Esophagus muscularis mucosa (tissue), 4 donors: ENCODE data around the gene ZCCHC4. TPM values are rescaled to one million over a fixed set of nuclear protein-coding genes. Genes with fewer than 3 reads are reported as not detected.

Experiments used
- DNase-seq: peaks from one replicate; pipeline ENCODE4 v3.0.0-alpha.2; 2017; ENCODE audit errors: extremely low spot score
- H3K27ac ChIP-seq, 4 donors: fragments of 200-600 bp; sonication (generic); replicated peaks in 1 of 4; 1 replicate in 3 of 4; 2 replicates in 1 of 4; pipeline ENCODE4 v1.5.1; 2016 to 2019; ENCODE audit warnings: mild to moderate bottlenecking in 1 of 4
- H3K27me3 ChIP-seq, 4 donors: fragments of 200-600 bp; sonication (generic); one replicate each; pipeline versions ENCODE4 v1.5.1 to v1.6.0; 2016 to 2019
- H3K36me3 ChIP-seq, 4 donors: fragments of 200-600 bp; sonication (generic); one replicate each; pipeline ENCODE4 v1.5.1; 2016 to 2019
- H3K4me1 ChIP-seq, 4 donors: fragments of 200-600 bp; sonication (generic); one replicate each; pipeline ENCODE4 v1.5.1; 2016 to 2019
- H3K4me3 ChIP-seq, 4 donors: fragments of 200-600 bp; sonication (generic); 1 replicate in 2 of 4; 2 replicates in 2 of 4; pipeline ENCODE4 v1.5.1; 2016 to 2019; ENCODE audit warnings: mild to moderate bottlenecking in 4 of 4, moderate library complexity in 1 of 4
- H3K9me3 ChIP-seq, 4 donors: fragments of 200-600 bp; sonication (generic); 1 replicate in 3 of 4; 2 replicates in 1 of 4; pipeline ENCODE4 v1.5.1; 2016 to 2019
- EP300 ChIP-seq: sonication (generic); formaldehyde crosslinking; IDR thresholded peaks from one replicate; pipeline ENCODE4 v1.6.1; 2017; ENCODE audit warnings: antibody characterized with exemption
- POLR2A ChIP-seq: fragments of 450-650 bp; IDR thresholded peaks from one replicate; pipeline ENCODE4 v1.6.1; 2017; ENCODE audit warnings: antibody characterized with exemption, moderate library complexity, mild to moderate bottlenecking, low read depth
- POLR2AphosphoS5 ChIP-seq, 2 donors: sonication (generic); formaldehyde crosslinking; IDR thresholded peaks; one replicate each; pipeline ENCODE4 v1.6.1; 2017; ENCODE audit warnings: antibody characterized with exemption in 2 of 2
- WGBS: methylation state at CpG from one replicate; pipeline ENCODE4 v1.1.5; 2018; 5-methylcytosine and 5-hydroxymethylcytosine counted together
- intact Hi-C: fragments of 100-400 bp; cut with DNase I; formaldehyde crosslinking; loops from one replicate; pipeline ENCODE4 v1.15.1; 2023
- total RNA-seq, 4 donors: library from RNA; depleted of rRNA; stranded (reverse); fragments of >200 nt; gene quantifications; one replicate each; pipeline versions ENCODE4 v1.1.0 to v1.2.1, GENCODE V29; 2016
- TF ChIP-seq, protein P1 (sequence below), 3 experiments: fragments of 200-600 bp in 2 of 3; fragments of 450-650 bp in 1 of 3; sonication (generic) in 2 of 3; IDR thresholded peaks; one replicate each; pipeline ENCODE4 v1.5.1; 2017 to 2019; ENCODE audit warnings: antibody characterized with exemption in 3 of 3, mild to moderate bottlenecking in 2 of 3, moderate library complexity in 1 of 3

The ZCCHC4 gene
- total RNA-seq, 4 donors from 2014 or later = 8.6 to 16.2 (median 11.4) TPM

DNA sequence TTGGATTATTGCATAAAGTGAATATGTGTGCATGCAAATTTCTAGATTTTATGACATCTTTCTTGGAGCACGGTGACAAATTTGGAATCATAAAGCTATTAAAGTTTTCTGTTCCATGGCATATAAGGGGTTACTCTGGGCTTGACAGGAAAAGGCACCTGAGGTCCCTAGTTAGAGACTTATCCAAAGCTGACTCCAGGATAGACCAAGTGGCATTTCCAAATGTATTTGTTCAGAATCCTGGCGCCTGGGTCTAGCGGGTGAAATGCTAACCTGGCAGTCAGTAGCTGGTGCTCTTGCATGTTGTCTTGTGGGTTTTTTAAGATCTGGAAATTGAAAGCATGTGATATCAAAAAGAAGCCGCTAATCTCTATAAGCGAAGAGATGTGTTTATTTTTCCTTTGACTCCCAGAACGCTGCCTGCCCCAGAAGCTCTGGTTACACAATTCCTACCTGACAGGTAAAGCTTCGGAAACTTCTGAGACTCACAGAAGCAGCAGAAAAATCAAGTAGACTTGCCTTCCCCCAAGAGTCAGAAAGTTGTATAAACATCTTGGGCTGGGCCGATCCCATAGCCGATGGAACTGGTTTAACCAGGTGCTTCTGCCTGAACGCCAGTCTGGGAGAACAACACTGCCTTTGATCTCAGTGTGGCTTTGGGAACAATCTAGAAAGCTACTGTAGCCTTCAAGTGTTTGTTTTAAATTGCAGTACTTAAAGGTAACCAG, 12.9 kb upstream of the ZCCHC4 start:
- Histone ChIP-seq H3K4me3 (no peak overlapping the region), H3K36me3 (no peaks in the 10 kb centered on the region), H3K27ac (no peak overlapping the region), H3K27me3 (peaks cover 0 to 10% (median 2%) of the 10 kb centered on the region in 4 donors), H3K4me1 (no peaks in the 10 kb centered on the region), H3K9me3 (no peaks in the 10 kb centered on the region)
- 35% methylated on average over 10 of the region's 10 CpGs for WGBS
- no peak for DNase-seq
- intact Hi-C loops = no loop called here
- TF ChIP-seq, protein P1, sequence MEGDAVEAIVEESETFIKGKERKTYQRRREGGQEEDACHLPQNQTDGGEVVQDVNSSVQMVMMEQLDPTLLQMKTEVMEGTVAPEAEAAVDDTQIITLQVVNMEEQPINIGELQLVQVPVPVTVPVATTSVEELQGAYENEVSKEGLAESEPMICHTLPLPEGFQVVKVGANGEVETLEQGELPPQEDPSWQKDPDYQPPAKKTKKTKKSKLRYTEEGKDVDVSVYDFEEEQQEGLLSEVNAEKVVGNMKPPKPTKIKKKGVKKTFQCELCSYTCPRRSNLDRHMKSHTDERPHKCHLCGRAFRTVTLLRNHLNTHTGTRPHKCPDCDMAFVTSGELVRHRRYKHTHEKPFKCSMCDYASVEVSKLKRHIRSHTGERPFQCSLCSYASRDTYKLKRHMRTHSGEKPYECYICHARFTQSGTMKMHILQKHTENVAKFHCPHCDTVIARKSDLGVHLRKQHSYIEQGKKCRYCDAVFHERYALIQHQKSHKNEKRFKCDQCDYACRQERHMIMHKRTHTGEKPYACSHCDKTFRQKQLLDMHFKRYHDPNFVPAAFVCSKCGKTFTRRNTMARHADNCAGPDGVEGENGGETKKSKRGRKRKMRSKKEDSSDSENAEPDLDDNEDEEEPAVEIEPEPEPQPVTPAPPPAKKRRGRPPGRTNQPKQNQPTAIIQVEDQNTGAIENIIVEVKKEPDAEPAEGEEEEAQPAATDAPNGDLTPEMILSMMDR (IDR thresholded peaks at IDR 0.05) = no peak
- TF ChIP-seq POLR2AphosphoS5 (IDR thresholded peaks at IDR 0.05) (no peak), EP300 (no peak), POLR2A (no peak)

DNA sequence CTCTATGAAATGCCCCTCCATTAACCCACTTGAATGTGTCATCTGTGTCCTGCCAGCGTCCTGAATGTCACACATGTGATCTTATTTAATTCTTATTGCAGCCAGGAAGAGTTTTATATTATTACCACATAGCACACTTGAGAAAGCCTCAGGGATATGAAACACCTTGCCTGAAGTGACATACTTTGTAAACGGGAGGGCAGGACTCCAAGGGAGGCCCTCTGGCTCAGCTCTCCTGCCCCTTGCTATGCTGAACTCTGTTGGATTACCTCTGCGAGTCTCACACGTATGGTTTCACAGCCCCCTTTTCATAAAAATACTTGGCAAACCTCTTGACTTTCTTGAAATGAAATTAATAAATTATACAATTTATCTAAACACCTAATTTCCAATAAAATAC, 11.1 kb upstream of the ZCCHC4 start:
- intact Hi-C loops = no loop called here
- H3K27ac ChIP-seq = no peak overlapping the region
- no peak for DNase-seq
- no peaks in the 10 kb centered on the region for H3K36me3 ChIP-seq
- no peaks in the 10 kb centered on the region for H3K4me1 ChIP-seq
- H3K27me3 ChIP-seq = peaks cover 0 to 12% (median 2%) of the 10 kb centered on the region in 4 donors
- TF ChIP-seq EP300 (no peak), POLR2A (no peak), POLR2AphosphoS5 (IDR thresholded peaks at IDR 0.05) (no peak)
- TF ChIP-seq, protein P1 (IDR thresholded peaks at IDR 0.05) = no peak
- no peak overlapping the region for H3K4me3 ChIP-seq
- H3K9me3 ChIP-seq = no peaks in the 10 kb centered on the region
- 62% methylated on average over 4 of the region's 4 CpGs for WGBS

DNA sequence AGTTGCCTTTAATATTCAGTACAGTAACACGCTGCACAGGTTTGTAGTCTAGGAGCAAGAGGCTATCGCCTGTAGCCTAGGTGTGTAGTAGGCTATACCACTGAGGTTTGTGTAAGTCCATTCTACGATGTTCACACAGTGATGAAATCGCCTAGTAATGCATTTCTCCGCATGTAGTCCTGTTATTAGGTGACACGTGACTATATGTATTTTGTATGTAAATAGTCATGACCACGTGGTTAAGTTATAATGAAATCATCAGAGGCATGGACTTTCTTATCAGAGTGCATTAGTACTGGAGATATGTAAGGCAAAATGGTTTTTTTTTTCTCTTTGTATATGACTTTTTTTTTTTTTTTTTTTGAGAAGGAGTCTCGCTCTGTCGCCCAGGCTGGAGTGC, 9.9 kb upstream of the ZCCHC4 start:
- peaks cover 0 to 14% (median 2%) of the 10 kb centered on the region in 4 donors for H3K27me3 ChIP-seq
- no peaks in the 10 kb centered on the region for H3K4me1 ChIP-seq
- H3K4me3 ChIP-seq = no peak overlapping the region
- WGBS = 92% methylated on average over 9 of the region's 9 CpGs
- intact Hi-C loops = no loop called here
- no peaks in the 10 kb centered on the region for H3K9me3 ChIP-seq
- H3K27ac ChIP-seq = no peak overlapping the region
- TF ChIP-seq EP300 (no peak), POLR2AphosphoS5 (IDR thresholded peaks at IDR 0.05) (no peak), POLR2A (no peak)
- TF ChIP-seq, protein P1 (IDR thresholded peaks at IDR 0.05) = no peak
- H3K36me3 ChIP-seq = no peaks in the 10 kb centered on the region
- DNase-seq = no peak

DNA sequence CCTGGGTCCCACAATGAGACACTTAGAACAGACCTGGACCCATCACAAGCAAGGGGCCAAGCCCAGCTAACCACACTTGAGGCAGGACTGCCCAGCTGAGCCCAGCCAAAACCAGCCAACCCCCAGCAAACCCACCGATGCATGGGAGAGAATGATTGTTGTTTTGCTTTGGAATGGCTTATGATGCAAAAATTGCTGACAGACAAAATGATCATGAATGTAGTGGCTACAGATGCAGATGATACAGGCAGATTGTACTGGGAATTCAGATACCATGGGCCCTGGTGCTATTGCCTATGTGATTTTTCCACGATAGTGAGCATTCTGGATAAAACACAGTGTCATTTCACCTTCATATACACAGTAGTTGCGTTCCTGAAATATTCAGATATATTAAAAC, 9.0 kb upstream of the ZCCHC4 start:
- Histone ChIP-seq H3K27me3 (peaks cover 0 to 14% (median 2%) of the 10 kb centered on the region in 4 donors), H3K4me1 (no peaks in the 10 kb centered on the region), H3K9me3 (no peaks in the 10 kb centered on the region), H3K36me3 (no peaks in the 10 kb centered on the region), H3K27ac (no peak overlapping the region), H3K4me3 (no peak overlapping the region)
- WGBS = 93% methylated on average over 3 of the region's 3 CpGs
- intact Hi-C loops = no loop called here
- DNase-seq = no peak
- TF ChIP-seq POLR2A (no peak), EP300 (no peak), POLR2AphosphoS5 (IDR thresholded peaks at IDR 0.05) (no peak)
- TF ChIP-seq, protein P1 (IDR thresholded peaks at IDR 0.05) = no peak
